ENCODE measurements around the gene MKNK1.

MKNK1 gene

GRCh38 chr1:46563341-46563740 is 40.7 kb downstream of the MKNK1 start:
- H3K27me3 ChIP-seq: no peaks in the 10 kb centered on the region
- no peak overlapping the region for H3K4me3 ChIP-seq (ENCODE audit: low read depth, low read length)
- DNase-seq: no peak
- TF ChIP-seq CTCF (IDR thresholded peaks at IDR 0.05; ENCODE audit: low read depth, low read length): no peak
- no peaks in the 10 kb centered on the region for H3K9me3 ChIP-seq
- H3K4me1 ChIP-seq: no peaks in the 10 kb centered on the region
- no peaks in the 10 kb centered on the region for H3K36me3 ChIP-seq

GRCh38 chr1:46562498-46562897 is 41.6 kb downstream of the MKNK1 start:
- no peaks in the 10 kb centered on the region for H3K36me3 ChIP-seq
- no peaks in the 10 kb centered on the region for H3K4me1 ChIP-seq

GRCh38 chr1:46558966-46559365 is 45.1 kb downstream of the MKNK1 start:
- Histone ChIP-seq H3K36me3 (no peaks in the 10 kb centered on the region), H3K9me3 (no peaks in the 10 kb centered on the region), H3K4me1 (no peaks in the 10 kb centered on the region), H3K4me3 (ENCODE audit: low read depth, low read length) (no peak overlapping the region), H3K27me3 (no peaks in the 10 kb centered on the region)
- no peak for DNase-seq
- no peak for TF ChIP-seq CTCF (IDR thresholded peaks at IDR 0.05; ENCODE audit: low read depth, low read length)

More at GRCh38 chr1:46562498-46562897, 41.6 kb downstream of the MKNK1 start:
- Histone ChIP-seq H3K4me3 (ENCODE audit: low read depth, low read length) (no peak overlapping the region), H3K9me3 (no peaks in the 10 kb centered on the region), H3K27me3 (no peaks in the 10 kb centered on the region)
- DNase-seq: no peak
- no peak for TF ChIP-seq CTCF (IDR thresholded peaks at IDR 0.05; ENCODE audit: low read depth, low read length)

GRCh38 chr1:46558141-46558963 is 45.7 kb downstream of the MKNK1 start:
- Histone ChIP-seq H3K27me3 (no peaks in the 10 kb centered on the region), H3K9me3 (no peaks in the 10 kb centered on the region), H3K36me3 (no peaks in the 10 kb centered on the region), H3K4me3 (ENCODE audit: low read depth, low read length) (no peak overlapping the region), H3K4me1 (no peaks in the 10 kb centered on the region)
- no peak for DNase-seq
- TF ChIP-seq CTCF (IDR thresholded peaks at IDR 0.05; ENCODE audit: low read depth, low read length): no peak

GRCh38 chr1:46557403-46557802 is 46.7 kb downstream of the MKNK1 start:
- no peak for DNase-seq
- no peaks in the 10 kb centered on the region for H3K36me3 ChIP-seq

More at GRCh38 chr1:46557403-46557802, 46.7 kb downstream of the MKNK1 start:
- TF ChIP-seq CTCF (IDR thresholded peaks at IDR 0.05; ENCODE audit: low read depth, low read length): no peak
- Histone ChIP-seq H3K4me3 (ENCODE audit: low read depth, low read length) (no peak overlapping the region), H3K4me1 (no peaks in the 10 kb centered on the region), H3K27me3 (no peaks in the 10 kb centered on the region), H3K9me3 (no peaks in the 10 kb centered on the region)

All from BE2C (cell line).